ENCODE measurements around the gene SLC25A5.
"Not testable (repeated sequence)": the region's sequence is repeated elsewhere in the genome, so short reads cannot be mapped to it uniquely, and the experiment has no call there.

SLC25A5 gene

GRCh38 chrX:119495734-119496726, 27.8 kb downstream of the SLC25A5 start:
- DNase-seq (ENCODE audit: low read depth) = no peak
- TF ChIP-seq, protein P1, sequence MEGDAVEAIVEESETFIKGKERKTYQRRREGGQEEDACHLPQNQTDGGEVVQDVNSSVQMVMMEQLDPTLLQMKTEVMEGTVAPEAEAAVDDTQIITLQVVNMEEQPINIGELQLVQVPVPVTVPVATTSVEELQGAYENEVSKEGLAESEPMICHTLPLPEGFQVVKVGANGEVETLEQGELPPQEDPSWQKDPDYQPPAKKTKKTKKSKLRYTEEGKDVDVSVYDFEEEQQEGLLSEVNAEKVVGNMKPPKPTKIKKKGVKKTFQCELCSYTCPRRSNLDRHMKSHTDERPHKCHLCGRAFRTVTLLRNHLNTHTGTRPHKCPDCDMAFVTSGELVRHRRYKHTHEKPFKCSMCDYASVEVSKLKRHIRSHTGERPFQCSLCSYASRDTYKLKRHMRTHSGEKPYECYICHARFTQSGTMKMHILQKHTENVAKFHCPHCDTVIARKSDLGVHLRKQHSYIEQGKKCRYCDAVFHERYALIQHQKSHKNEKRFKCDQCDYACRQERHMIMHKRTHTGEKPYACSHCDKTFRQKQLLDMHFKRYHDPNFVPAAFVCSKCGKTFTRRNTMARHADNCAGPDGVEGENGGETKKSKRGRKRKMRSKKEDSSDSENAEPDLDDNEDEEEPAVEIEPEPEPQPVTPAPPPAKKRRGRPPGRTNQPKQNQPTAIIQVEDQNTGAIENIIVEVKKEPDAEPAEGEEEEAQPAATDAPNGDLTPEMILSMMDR (IDR thresholded peaks at IDR 0.05; ENCODE audit: insufficient read depth, low read depth, low read length, missing control alignments) = no peak
- no peak overlapping the region for H3K4me3 ChIP-seq (ENCODE audit: low read length)

- TF ChIP-seq, protein P1 (IDR thresholded peaks at IDR 0.05; ENCODE audit: insufficient read depth, low read depth, low read length, missing control alignments) = no peak
- no peak for DNase-seq (ENCODE audit: low read depth)
- no peak overlapping the region for H3K4me3 ChIP-seq (ENCODE audit: low read length)
These were observed 28.9 kb downstream of the SLC25A5 start for GRCh38 chrX:119497185-119497584.

GRCh38 chrX:119500061-119500800, 32.0 kb downstream of the SLC25A5 start:
- no peak overlapping the region for H3K4me3 ChIP-seq (ENCODE audit: low read length)
- TF ChIP-seq, protein P1 (IDR thresholded peaks at IDR 0.05; ENCODE audit: insufficient read depth, low read depth, low read length, missing control alignments) = no peak
- DNase-seq (ENCODE audit: low read depth) = no peak

DNA sequence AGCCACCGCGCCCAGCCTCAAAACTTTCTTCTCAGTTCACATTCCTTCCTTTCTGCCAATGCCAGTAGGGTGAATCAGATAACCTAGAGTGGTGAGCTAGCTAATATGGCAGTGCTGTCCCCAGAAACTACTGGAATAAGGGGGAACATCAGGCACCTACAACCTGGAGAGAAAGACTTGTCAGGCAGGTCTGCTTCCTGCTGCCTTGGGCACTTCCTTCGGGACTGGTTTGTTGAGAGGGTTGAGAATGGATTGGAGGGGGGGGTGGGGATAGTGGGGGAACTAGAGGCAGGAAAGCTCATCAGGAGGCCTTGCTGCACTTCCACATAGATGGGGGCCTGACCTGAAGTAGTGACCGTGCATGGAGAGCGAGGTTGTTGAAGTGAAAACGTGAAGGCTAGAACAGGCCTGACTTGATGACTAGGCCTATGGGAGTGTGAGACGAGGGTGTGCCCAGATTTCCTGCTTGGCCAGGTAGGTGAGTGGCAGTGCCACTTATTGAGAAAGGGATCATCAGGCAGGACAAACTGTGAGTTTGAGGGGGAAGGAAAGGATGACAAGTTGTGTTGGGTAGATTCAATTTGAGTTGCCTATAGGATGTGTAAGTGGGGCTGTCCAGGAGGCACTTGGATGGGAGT, 33.4 kb downstream of the SLC25A5 start:
- DNase-seq (ENCODE audit: low read depth) = peak; percentile 75

DNA sequence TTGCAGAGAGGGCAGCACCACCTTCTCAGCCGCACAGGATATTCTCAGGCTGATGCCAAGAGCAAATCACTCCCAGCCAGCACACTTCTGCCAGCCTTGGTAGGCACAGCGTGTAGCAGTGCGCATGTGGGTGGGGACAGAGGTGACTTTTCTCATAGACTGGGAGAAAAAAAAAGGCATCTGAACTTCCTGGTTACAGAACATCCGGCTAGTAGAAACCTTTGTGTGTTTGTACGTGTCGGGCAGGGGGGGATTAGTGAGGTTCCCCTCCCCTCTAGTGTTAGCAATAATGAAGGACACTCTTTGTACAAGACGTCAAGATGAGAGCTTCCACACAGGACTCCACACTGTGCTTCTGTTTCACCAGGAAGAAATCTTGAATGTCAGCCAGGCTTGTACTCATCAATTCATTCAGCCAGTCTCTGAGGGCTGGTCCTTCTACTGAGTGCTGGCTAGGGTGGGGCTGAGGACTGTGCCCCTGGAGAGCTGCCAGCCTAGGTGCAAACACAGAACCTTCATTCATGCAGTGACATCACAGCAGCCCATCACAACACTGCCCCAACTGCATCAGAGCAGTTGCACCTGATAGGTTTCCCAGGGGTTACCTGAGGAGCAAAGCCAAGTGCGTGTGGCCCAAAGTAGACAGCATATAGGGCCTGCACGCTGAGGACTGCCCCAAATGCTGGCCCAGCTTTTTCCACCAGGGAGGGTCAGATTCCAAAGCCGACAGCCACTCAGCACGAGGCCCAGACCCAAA, 34.7 kb downstream of the SLC25A5 start:
- no peak overlapping the region for H3K4me3 ChIP-seq (ENCODE audit: low read length)
- TF ChIP-seq, protein P1 (IDR thresholded peaks at IDR 0.05; ENCODE audit: insufficient read depth, low read depth, low read length, missing control alignments) = no peak
- peak; percentile 74 for DNase-seq (ENCODE audit: low read depth)

More for the DNA sequence above, 33.4 kb downstream of the SLC25A5 start:
- TF ChIP-seq, protein P1 (IDR thresholded peaks at IDR 0.05; ENCODE audit: insufficient read depth, low read depth, low read length, missing control alignments) = no peak
- no peak overlapping the region for H3K4me3 ChIP-seq (ENCODE audit: low read length)

- peak; percentile 83 for DNase-seq (ENCODE audit: low read depth)
- no peak overlapping the region for H3K4me3 ChIP-seq (ENCODE audit: low read length)
- TF ChIP-seq, protein P1 (IDR thresholded peaks at IDR 0.05; ENCODE audit: insufficient read depth, low read depth, low read length, missing control alignments) = no peak
These were observed 35.2 kb downstream of the SLC25A5 start for GRCh38 chrX:119503484-119503861.

GRCh38 chrX:119505145-119505544, 36.9 kb downstream of the SLC25A5 start:
- not testable (repeated sequence) for H3K4me3 ChIP-seq (ENCODE audit: low read length); DNase-seq (ENCODE audit: low read depth)

Data from epithelial cell of esophagus (primary cell).